GM10248 (cell line): Measurements from ENCODE around the gene VIP.
"Not testable (repeated sequence)": the region's sequence is repeated elsewhere in the genome, so short reads cannot be mapped to it uniquely, and the experiment has no call there.

Experiments used
- CTCF ChIA-PET: fragments of 300-600 bp; sonication (Branson Sonifier 250); formaldehyde crosslinking; extraction: SDS; loops from one replicate; lab custom pipeline; 2021; ENCODE audit warnings: antibody characterized with exemption; lab: Yijun Ruan, JAX
- POLR2A ChIA-PET: fragments of 350-650 bp; sonication (Branson Sonifier 250); formaldehyde crosslinking; extraction: SDS; loops from one replicate; lab custom pipeline; 2020; ENCODE audit warnings: antibody characterized with exemption; lab: Yijun Ruan, JAX
- DNase-seq: peaks from one replicate; pipeline ENCODE4 v3.0.0; 2012; ENCODE audit errors: extremely low spot score
- TF ChIP-seq, protein P1 (sequence below): IDR thresholded peaks from 2 replicates; pipeline ENCODE4 v1.5.1; 2012; ENCODE audit warnings: mild to moderate bottlenecking, low read depth; ENCODE audit errors: extremely low read depth, missing control alignments, control extremely low read depth

The VIP gene

DNA sequence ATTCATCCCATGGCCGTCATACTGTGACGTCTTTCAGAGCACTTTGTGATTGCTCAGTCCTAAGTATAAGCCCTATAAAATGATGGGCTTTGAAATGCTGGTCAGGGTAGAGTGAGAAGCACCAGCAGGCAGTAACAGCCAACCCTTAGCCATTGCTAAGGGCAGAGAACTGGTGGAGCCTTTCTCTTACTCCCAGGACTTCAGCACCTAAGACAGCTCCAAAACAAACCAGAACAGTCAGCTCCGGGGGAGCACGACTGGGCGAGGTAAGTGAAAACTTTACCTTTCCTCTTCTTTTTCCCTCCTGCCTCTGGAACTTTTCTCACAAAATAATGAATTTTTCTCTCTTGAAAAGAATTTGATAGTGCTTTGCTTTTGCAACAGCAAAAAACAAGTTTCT, at the start of gene VIP:
TSS of gene VIP (plus strand) at position 104 of the 400 bp plus-strand sequence. CDS start 1,381 bp downstream, outside the sequence.
- CTCF ChIA-PET: no interaction called here
- no peak for DNase-seq
- POLR2A ChIA-PET: no interaction called here
- TF ChIP-seq, protein P1, sequence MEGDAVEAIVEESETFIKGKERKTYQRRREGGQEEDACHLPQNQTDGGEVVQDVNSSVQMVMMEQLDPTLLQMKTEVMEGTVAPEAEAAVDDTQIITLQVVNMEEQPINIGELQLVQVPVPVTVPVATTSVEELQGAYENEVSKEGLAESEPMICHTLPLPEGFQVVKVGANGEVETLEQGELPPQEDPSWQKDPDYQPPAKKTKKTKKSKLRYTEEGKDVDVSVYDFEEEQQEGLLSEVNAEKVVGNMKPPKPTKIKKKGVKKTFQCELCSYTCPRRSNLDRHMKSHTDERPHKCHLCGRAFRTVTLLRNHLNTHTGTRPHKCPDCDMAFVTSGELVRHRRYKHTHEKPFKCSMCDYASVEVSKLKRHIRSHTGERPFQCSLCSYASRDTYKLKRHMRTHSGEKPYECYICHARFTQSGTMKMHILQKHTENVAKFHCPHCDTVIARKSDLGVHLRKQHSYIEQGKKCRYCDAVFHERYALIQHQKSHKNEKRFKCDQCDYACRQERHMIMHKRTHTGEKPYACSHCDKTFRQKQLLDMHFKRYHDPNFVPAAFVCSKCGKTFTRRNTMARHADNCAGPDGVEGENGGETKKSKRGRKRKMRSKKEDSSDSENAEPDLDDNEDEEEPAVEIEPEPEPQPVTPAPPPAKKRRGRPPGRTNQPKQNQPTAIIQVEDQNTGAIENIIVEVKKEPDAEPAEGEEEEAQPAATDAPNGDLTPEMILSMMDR: no peak

DNA sequence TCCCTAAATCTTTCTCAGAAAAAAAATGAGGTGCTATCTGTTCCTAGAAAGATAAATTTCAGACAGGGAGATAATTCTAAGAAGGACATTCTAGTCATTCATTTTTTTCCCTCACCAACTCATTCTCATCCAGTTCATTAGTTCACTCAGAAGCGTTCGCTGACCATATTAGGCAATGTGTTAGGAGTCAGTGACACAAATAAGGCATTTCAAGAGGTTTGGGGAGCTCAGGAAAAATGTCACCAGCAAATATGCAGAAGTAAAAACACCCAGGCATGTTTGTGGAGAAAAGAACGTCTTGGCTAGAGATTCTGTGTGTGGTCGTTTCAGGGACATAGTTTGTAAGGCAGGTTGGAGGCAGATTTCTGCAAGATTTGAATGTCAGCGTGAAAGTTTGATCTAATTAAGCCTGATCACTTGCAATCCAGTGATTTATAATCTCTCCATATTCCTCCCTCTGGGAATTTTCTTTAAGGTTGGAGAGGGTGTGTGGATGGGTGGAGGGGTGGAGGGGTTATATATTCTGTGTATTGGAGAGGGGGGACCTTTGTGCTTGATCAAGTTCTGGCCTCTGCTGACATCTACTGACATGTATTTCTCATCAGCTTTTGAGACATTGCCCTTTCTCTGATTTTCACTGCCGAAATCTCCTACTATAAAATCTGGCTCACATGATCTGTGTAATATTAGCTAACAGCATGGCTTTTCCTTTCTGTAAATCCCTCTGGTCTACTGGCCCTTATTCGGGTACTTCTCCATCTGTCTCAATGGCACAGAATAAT, 49.3 kb upstream of the VIP start:
- DNase-seq: no peak
- ChIA-PET CTCF (interaction anchor here (1.1 to 1.2 kb wide), 2 partner anchors 19 to 20 kb away, joined by 3 read pairs; no protein-coding TSS in a partner anchor), POLR2A (no interaction called here)
- TF ChIP-seq, protein P1: no peak

DNA sequence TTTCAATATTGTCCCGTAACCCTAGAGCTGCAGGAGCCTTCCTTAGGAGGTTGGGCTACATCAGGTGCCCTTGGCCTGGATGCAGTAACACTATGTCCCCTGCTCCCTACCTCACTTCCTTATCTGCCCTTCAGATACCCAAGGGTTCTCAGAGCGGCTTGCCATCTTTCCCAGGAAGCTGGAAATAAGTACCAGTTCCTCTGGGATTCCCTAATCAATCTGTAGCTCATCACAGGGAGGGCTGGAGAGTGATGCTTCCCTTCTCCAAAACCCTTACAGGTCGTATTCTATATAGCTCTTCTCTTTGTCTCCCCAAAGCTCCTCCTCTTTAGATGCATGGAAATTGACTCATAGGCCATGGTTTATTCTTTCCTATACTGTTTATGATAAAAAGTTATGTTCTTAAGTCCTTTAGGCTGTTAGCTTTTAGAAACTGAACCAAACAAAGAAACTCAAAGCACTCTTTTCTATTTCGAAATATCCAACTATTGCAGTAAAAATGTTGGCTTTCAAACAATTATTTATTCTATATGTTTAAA, 48.7 kb upstream of the VIP start:
- DNase-seq: no peak
- CTCF ChIA-PET: interaction anchor here (1.2 kb wide), 1 partner anchor 20 kb away, joined by 3 read pairs; no protein-coding TSS in a partner anchor

DNA sequence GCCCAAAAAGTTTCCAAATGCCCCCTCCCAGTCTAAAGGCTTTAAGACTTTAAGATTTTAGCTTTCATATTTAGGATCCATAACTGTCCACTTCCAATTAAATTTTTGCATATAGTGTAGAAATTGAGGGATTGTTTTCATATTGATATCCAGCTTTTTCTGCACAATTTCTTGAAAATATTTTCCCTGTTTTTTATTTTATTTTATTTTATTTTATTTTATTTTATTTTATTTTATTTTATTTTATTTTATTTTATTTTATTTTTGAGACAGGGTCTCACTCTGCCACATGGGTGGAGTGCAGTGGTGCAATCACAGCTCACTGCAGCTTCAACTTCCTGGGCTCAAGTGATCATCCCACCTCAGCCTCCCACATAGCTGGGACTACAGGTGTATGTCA, 46.8 kb upstream of the VIP start:
- DNase-seq, POLR2A ChIA-PET: not testable (repeated sequence)
- CTCF ChIA-PET: interaction anchor here (1.0 to 1.1 kb wide), 2 partner anchors 8 to 10 kb away, joined by 3 read pairs; no protein-coding TSS in a partner anchor

More for the DNA sequence above, 48.7 kb upstream of the VIP start:
- TF ChIP-seq, protein P1: no peak
- POLR2A ChIA-PET: no interaction called here

DNA sequence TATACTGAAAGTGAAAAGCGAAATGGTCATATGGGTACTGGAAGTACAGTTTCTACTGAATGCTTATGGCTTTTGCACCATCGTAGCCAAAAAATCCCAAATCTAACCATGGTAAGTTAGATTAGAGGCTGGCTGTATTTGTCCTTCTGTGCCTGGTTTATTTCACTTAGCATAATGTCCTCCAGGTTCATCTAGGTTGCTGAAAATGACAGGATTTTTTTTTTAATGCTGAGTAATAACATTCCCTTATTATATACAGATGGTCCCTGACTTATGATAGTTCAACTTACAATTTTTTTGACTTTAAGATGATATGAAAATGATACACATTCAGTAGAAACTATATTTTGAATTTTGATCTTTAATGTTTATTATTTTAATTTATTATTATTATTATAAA, 45.3 kb upstream of the VIP start:
- CTCF ChIA-PET: no interaction called here
- TF ChIP-seq, protein P1: no peak

DNA sequence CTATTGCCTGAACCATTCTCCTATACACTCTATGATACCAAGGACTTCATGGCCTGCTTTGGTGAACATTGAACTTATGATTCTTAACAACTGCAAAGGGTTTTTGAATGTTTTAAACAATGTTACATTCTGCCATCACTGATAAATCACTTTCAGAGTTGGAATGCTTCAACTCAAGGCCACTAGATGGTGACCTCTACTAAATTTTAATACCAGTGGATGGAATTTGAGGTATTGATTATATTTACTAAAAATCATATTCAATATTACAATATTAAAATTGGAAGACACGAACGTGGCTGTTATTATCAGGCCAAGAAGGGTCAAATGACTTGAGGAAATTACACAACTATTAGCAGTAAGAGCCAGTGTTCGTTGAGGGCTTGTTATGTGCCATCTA, 34.3 kb upstream of the VIP start:
- TF ChIP-seq, protein P1: no peak
- DNase-seq: no peak
- ChIA-PET POLR2A (no interaction called here), CTCF (interaction anchor here (1.0 kb wide), 1 partner anchor 57 kb away, joined by 3 read pairs; no protein-coding TSS in a partner anchor)

More for the DNA sequence above, 45.3 kb upstream of the VIP start:
- POLR2A ChIA-PET: no interaction called here
- DNase-seq: no peak

DNA sequence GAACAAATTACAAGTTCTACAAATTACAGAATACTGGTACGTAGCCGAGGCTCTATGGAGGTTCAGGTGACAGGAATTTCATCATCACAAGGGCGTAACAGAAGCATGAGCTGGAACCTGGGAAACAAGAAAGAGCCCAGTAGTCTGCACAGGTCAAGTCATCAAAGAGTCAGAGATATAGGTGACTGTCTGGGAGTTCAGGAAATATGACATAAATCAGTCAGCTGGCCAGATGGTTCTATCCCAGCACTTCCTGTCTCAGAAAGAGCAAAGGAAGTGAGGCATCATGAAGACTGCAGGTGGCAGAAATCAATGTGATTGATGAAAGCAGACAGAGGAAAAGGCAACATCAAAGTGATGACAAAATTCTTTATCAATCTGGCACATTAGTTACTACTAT, 29.6 kb upstream of the VIP start:
- DNase-seq: no peak
- POLR2A ChIA-PET: no interaction called here
- TF ChIP-seq, protein P1: no peak
- CTCF ChIA-PET: interaction anchor here (1.2 to 1.6 kb wide), 3 partner anchors 24 to 227 kb away, joined by 3 to 4 read pairs (median 4); no protein-coding TSS in a partner anchor
